Measurements from ENCODE around the gene DUSP12.
A peak's percentile ranks its signal among the peaks of the same experiment; 100 is the strongest.
"Not testable (repeated sequence)": the region's sequence is repeated elsewhere in the genome, so short reads cannot be mapped to it uniquely, and the experiment has no call there.

DUSP12 gene

GRCh38 chr1:161740921-161741320, 8.7 kb upstream of the DUSP12 start:
- Histone ChIP-seq H3K4me3 (ENCODE audit: low read length) (no peak overlapping the region), H3K9ac (ENCODE audit: low read depth, low read length) (no peak overlapping the region), H3K27me3 (ENCODE audit: insufficient read depth, low read length) (no peaks in the 10 kb centered on the region), H3K27ac (ENCODE audit: low read depth, low read length) (no peak overlapping the region), H3K4me1 (ENCODE audit: insufficient read depth, low read length) (peaks cover 21% of the 10 kb centered on the region), H3K9me3 (ENCODE audit: insufficient read depth, low read depth, low read length) (no peaks in the 10 kb centered on the region), H3K36me3 (ENCODE audit: insufficient read depth, low read length) (no peaks in the 10 kb centered on the region)
- WGBS = 90% methylated on average over 6 of the region's 6 CpGs

DNA sequence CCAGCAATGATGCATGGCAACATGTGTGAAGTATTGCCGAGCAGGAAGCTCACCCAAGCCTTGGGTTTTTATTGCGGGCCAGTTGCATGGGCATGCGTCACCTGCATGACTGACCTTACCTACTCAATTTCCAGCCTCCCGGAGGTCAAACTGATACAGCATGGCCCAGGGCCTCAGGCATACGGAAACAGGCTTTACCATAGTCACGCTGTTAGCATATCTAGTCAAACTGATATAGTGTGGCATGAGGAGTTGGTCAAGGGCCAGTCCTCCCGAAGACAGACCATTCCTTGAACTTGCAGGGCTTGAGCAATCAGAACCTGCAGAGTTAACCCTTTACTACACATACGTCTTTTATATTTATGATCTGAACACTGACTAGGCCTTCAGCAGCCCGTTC, 6.4 kb upstream of the DUSP12 start:
- H3K4me3 ChIP-seq (ENCODE audit: low read length) = no peak overlapping the region
- H3K4me1 ChIP-seq (ENCODE audit: insufficient read depth, low read length) = 0 out of 2 replicates have a peak, but pooled peaks cover under 1% of the 10 kb centered on the region
- no peaks in the 10 kb centered on the region for H3K27me3 ChIP-seq (ENCODE audit: insufficient read depth, low read length)
- no peak overlapping the region for H3K9ac ChIP-seq (ENCODE audit: low read depth, low read length)
- WGBS = 87% methylated on average over 9 of the region's 9 CpGs
- H3K27ac ChIP-seq (ENCODE audit: low read depth, low read length) = no peak overlapping the region
- no peaks in the 10 kb centered on the region for H3K36me3 ChIP-seq (ENCODE audit: insufficient read depth, low read length)
- H3K9me3 ChIP-seq (ENCODE audit: insufficient read depth, low read depth, low read length) = no peaks in the 10 kb centered on the region

DNA sequence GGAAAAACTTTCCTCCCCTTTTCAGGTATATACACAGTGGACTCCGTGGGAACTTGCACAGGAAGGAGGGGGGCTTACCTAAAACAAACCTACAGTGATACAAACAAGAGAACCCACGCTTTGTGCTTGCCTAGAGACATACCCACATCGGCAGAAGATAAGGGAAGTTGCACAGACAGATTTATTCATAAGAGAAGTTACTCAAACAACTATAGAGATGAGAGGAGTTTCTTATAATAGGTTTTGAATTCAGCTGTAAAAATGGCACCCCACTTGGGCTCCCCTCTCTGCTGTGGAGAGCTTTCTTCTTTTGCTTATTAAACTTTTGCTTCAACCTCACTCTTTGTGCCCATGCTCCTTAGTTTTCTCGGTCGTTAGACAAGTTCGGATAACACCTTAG, 1.8 kb upstream of the DUSP12 start:
- Histone ChIP-seq H3K36me3 (ENCODE audit: insufficient read depth, low read length) (peaks cover 19% of the 10 kb centered on the region), H3K9ac (ENCODE audit: low read depth, low read length) (no peak overlapping the region), H3K27ac (ENCODE audit: low read depth, low read length) (no peak overlapping the region), H3K27me3 (ENCODE audit: insufficient read depth, low read length) (no peaks in the 10 kb centered on the region), H3K4me3 (ENCODE audit: low read length) (no peak overlapping the region), H3K4me1 (ENCODE audit: insufficient read depth, low read length) (peaks cover 5% of the 10 kb centered on the region; the same call in 1 of the 2 replicates), H3K9me3 (ENCODE audit: insufficient read depth, low read depth, low read length) (no peaks in the 10 kb centered on the region)
- 82% methylated on average over 5 of the region's 6 CpGs for WGBS

DNA sequence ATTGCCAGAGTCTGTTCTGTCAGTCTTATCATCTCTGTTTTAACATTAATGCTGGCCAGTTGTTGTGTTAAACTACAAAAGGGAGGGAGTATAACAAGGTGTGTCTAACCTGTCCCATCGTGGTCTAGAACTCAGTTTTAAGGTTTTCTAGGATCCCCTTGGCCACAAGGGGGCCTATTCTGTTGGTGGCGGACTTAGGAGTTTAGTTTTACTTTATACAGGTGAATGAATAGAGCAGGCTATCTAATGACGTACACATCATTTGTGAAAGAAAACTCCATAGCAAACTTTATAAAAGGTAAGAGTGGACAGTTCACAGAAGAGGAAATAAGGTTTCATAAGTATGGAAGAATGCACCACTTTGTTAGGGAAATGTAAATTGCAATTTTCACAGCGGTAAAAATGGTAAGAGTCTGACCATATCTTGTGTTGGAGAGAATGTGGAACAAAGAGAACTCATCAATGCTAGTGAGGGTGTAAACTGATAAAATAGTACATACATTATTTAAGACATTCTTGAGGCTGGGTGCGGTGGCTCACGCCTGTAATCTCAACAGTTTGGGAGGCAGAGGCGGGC, 14.0 kb downstream of the DUSP12 start:
- Histone ChIP-seq H3K36me3 (ENCODE audit: insufficient read depth, low read length) (peaks cover 3% of the 10 kb centered on the region; the same call in 1 of the 2 replicates), H3K9me3 (ENCODE audit: insufficient read depth, low read depth, low read length) (no peaks in the 10 kb centered on the region), H3K9ac (ENCODE audit: low read depth, low read length) (no peak overlapping the region), H3K27ac (ENCODE audit: low read depth, low read length) (no peak overlapping the region), H3K4me1 (ENCODE audit: insufficient read depth, low read length) (no peaks in the 10 kb centered on the region), H3K27me3 (ENCODE audit: insufficient read depth, low read length) (no peaks in the 10 kb centered on the region), H3K4me3 (ENCODE audit: low read length) (no peak overlapping the region)
- WGBS = 86% methylated on average over 7 of the region's 7 CpGs

DNA sequence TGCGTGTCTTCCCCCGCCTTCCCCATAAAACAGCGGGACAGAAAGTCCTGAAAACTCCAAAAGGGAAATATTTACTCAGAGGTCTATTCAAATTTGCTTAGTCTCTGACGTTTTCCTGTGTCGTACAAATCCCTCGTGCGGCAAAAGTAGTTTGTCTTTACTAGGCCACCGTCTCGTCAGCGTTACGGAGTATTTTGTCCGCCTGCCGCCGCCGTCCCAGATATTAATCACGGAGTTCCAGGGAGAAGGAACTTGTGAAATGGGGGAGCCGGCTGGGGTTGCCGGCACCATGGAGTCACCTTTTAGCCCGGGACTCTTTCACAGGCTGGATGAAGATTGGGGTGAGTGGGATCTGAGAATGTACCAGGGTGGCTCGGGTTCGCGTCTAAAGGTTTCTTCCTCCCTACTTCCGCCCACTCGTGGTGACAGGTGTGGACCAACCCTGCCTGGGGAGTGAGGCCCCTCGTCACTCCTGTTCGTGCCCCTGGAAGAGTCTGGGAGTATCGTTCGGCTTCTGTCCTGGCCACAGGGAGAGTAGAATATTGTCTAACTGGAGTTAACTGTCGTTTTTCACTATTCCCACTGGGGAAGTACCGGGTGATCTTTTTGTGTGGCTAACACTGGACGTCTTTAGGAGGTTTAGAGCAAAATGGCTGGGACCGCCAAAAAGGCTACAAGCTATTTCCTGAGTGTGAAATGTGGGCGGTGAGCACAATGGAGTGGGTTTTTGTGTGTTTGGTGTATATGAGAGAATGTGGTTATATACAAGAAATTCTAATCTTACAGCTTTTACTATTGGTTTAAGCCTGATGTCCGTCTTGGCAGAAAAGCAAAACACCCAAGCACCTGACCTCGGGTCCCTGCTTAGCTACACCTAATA, 16.8 kb downstream of the DUSP12 start, which contains the start of gene ATF6:
Gene ATF6 (plus strand): TSS at position 219 of the 880 bp plus-strand sequence. CDS start 41 bp downstream, at position 260.
- Histone ChIP-seq H3K9me3 (ENCODE audit: insufficient read depth, low read depth, low read length) (no peaks in the 10 kb centered on the region), H3K9ac (ENCODE audit: low read depth, low read length) (peak within 1 kb of the TSS; percentile 86), H3K4me1 (ENCODE audit: insufficient read depth, low read length) (no peaks in the 10 kb centered on the region), H3K27me3 (ENCODE audit: insufficient read depth, low read length) (no peaks in the 10 kb centered on the region), H3K4me3 (ENCODE audit: low read length) (peak within 1 kb of the TSS; percentile 87), H3K27ac (ENCODE audit: low read depth, low read length) (no peak within 1 kb of the TSS), H3K36me3 (ENCODE audit: insufficient read depth, low read length) (no peaks in the 10 kb centered on the region)
- WGBS = 1% methylated on average over 35 of the region's 35 CpGs

GRCh38 chr1:161768461-161768860, 18.9 kb downstream of the DUSP12 start:
- Histone ChIP-seq H3K9ac (ENCODE audit: low read depth, low read length) (no peak overlapping the region), H3K36me3 (ENCODE audit: insufficient read depth, low read length) (no peaks in the 10 kb centered on the region), H3K4me1 (ENCODE audit: insufficient read depth, low read length) (no peaks in the 10 kb centered on the region), H3K9me3 (ENCODE audit: insufficient read depth, low read depth, low read length) (no peaks in the 10 kb centered on the region), H3K27me3 (ENCODE audit: insufficient read depth, low read length) (no peaks in the 10 kb centered on the region), H3K27ac (ENCODE audit: low read depth, low read length) (no peak overlapping the region), H3K4me3 (ENCODE audit: low read length) (no peak overlapping the region)
- 93% methylated on average over 5 of the region's 5 CpGs for WGBS

- Histone ChIP-seq H3K27ac (ENCODE audit: low read depth, low read length) (no peak overlapping the region), H3K4me3 (ENCODE audit: low read length) (no peak overlapping the region), H3K27me3 (ENCODE audit: insufficient read depth, low read length) (no peaks in the 10 kb centered on the region), H3K36me3 (ENCODE audit: insufficient read depth, low read length) (no peaks in the 10 kb centered on the region), H3K9me3 (ENCODE audit: insufficient read depth, low read depth, low read length) (no peaks in the 10 kb centered on the region), H3K9ac (ENCODE audit: low read depth, low read length) (no peak overlapping the region), H3K4me1 (ENCODE audit: insufficient read depth, low read length) (no peaks in the 10 kb centered on the region)
Observed at GRCh38 chr1:161768986-161769672, 19.5 kb downstream of the DUSP12 start.

DNA sequence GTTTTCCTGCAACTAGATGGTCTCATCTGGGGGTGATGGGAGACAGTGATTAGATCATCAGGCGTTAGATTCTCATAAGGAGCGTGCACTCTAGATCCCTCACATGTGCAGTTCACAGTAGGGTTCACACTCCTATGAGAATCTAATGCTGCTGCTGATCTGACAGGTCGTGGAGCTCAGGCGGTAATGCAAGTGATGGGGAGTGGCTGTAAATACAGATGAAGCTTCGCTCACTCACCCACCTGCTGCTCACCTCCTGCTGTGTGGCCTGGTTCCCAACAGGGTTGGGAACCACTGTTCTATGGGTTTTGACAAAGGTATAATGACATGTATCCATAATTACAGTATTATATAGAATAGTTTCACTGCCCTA, 20.1 kb downstream of the DUSP12 start:
- WGBS = 79% methylated on average over 5 of the region's 5 CpGs
- not testable (repeated sequence) for H3K9me3 ChIP-seq (ENCODE audit: insufficient read depth, low read depth, low read length); H3K36me3 ChIP-seq (ENCODE audit: insufficient read depth, low read length); H3K4me1 ChIP-seq (ENCODE audit: insufficient read depth, low read length); H3K27ac ChIP-seq (ENCODE audit: low read depth, low read length); H3K9ac ChIP-seq (ENCODE audit: low read depth, low read length); H3K4me3 ChIP-seq (ENCODE audit: low read length); H3K27me3 ChIP-seq (ENCODE audit: insufficient read depth, low read length)

- no peak overlapping the region for H3K4me3 ChIP-seq (ENCODE audit: low read length)
- WGBS = 96% methylated on average over 2 of the region's 3 CpGs
- no peaks in the 10 kb centered on the region for H3K4me1 ChIP-seq (ENCODE audit: insufficient read depth, low read length)
- no peaks in the 10 kb centered on the region for H3K9me3 ChIP-seq (ENCODE audit: insufficient read depth, low read depth, low read length)
- H3K27ac ChIP-seq (ENCODE audit: low read depth, low read length) = no peak overlapping the region
- no peaks in the 10 kb centered on the region for H3K36me3 ChIP-seq (ENCODE audit: insufficient read depth, low read length)
- no peaks in the 10 kb centered on the region for H3K27me3 ChIP-seq (ENCODE audit: insufficient read depth, low read length)
- H3K9ac ChIP-seq (ENCODE audit: low read depth, low read length) = no peak overlapping the region
Observed at GRCh38 chr1:161770250-161770649, 20.7 kb downstream of the DUSP12 start.

DNA sequence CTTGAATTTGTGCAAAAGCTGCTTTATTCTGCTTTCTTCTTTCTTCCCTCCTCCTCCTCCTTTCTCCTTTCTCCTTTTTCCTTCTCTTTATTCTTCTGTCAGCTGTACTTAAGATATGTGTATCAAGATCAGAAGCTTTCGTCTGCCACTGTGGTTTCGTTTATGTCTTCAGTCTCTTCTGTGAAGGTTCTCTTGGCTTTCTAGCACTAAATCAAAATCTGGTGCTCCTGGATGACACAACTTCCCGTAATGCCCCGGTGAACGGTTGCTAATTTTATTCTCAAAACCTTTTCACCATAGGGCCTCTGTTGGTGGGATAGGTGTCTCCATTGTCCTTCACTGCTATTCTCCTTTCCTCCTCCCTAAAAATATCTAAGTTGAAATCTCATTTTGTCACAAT, 21.6 kb downstream of the DUSP12 start:
- H3K4me1 ChIP-seq (ENCODE audit: insufficient read depth, low read length) = no peaks in the 10 kb centered on the region
- no peaks in the 10 kb centered on the region for H3K27me3 ChIP-seq (ENCODE audit: insufficient read depth, low read length)
- H3K36me3 ChIP-seq (ENCODE audit: insufficient read depth, low read length) = no peaks in the 10 kb centered on the region
- no peaks in the 10 kb centered on the region for H3K9me3 ChIP-seq (ENCODE audit: insufficient read depth, low read depth, low read length)
- no peak overlapping the region for H3K27ac ChIP-seq (ENCODE audit: low read depth, low read length)
- H3K9ac ChIP-seq (ENCODE audit: low read depth, low read length) = no peak overlapping the region
- no peak overlapping the region for H3K4me3 ChIP-seq (ENCODE audit: low read length)
- WGBS = 87% methylated on average over 4 of the region's 5 CpGs

- no peaks in the 10 kb centered on the region for H3K9me3 ChIP-seq (ENCODE audit: insufficient read depth, low read depth, low read length)
- H3K27me3 ChIP-seq (ENCODE audit: insufficient read depth, low read length) = no peaks in the 10 kb centered on the region
- no peak overlapping the region for H3K27ac ChIP-seq (ENCODE audit: low read depth, low read length)
- no peak overlapping the region for H3K4me3 ChIP-seq (ENCODE audit: low read length)
- no peaks in the 10 kb centered on the region for H3K36me3 ChIP-seq (ENCODE audit: insufficient read depth, low read length)
- H3K9ac ChIP-seq (ENCODE audit: low read depth, low read length) = no peak overlapping the region
- no peaks in the 10 kb centered on the region for H3K4me1 ChIP-seq (ENCODE audit: insufficient read depth, low read length)
- 91% methylated on average over 2 of the region's 2 CpGs for WGBS
Observed at GRCh38 chr1:161771973-161772372, 22.4 kb downstream of the DUSP12 start.
